Neural cell (in vitro differentiated cells): Measurements from ENCODE around the gene COL5A1.

Experiments
- CTCF ChIP-seq: fragments of 450-650 bp; IDR thresholded peaks from 2 replicates; pipeline ENCODE4 v1.5.1; 2014; ENCODE audit warnings: antibody characterized with exemption, mild to moderate bottlenecking, moderate library complexity; ENCODE audit not compliant: poor library complexity, severe bottlenecking
- EZH2 ChIP-seq: fragments of 200-600, 300-800 bp; shearing (Covaris generic), sonication (generic); IDR thresholded peaks from 2 replicates; pipeline ENCODE4 v1.6.1; 2014; ENCODE audit warnings: antibody characterized with exemption, low read length, borderline replicate concordance, mild to moderate bottlenecking; ENCODE audit not compliant: insufficient read depth, poor library complexity, severe bottlenecking
- POLR2AphosphoS5 ChIP-seq: IDR thresholded peaks from 2 replicates; pipeline ENCODE4 v1.6.1; 2012
- RAD21 ChIP-seq: fragments of 450-650 bp; conservative IDR thresholded peaks from 2 replicates; pipeline ENCODE4 v1.6.1; 2014; ENCODE audit warnings: antibody characterized with exemption, mild to moderate bottlenecking, moderate library complexity

- TF ChIP-seq CTCF: no peak
- TF ChIP-seq POLR2AphosphoS5: no peak
- no peak for TF ChIP-seq EZH2
- no peak for TF ChIP-seq RAD21
Measured at GRCh38 chr9:134632329-134632728, 9.3 kb upstream of the COL5A1 start.
